IPS-20b (cell line): ENCODE data around the gene INSM1.

Experiments
- H3K27ac ChIP-seq: one replicate; pipeline ENCODE4 v1.5.1; 2013; ENCODE audit warnings: low read length
- H3K27me3 ChIP-seq: 2 replicates; pipeline ENCODE4 v1.6.1; 2013; ENCODE audit warnings: mild to moderate bottlenecking, low read length, inconsistent platforms; ENCODE audit not compliant: insufficient read depth
- H3K36me3 ChIP-seq: 2 replicates; pipeline ENCODE4 v1.6.1; 2013; ENCODE audit warnings: low read depth, mild to moderate bottlenecking, inconsistent platforms, low read length, moderate library complexity; ENCODE audit not compliant: insufficient read depth
- H3K4me1 ChIP-seq: 2 replicates; pipeline ENCODE4 v1.6.1; 2013; ENCODE audit warnings: mild to moderate bottlenecking, control low read depth, inconsistent platforms, low read length, moderate library complexity; ENCODE audit not compliant: insufficient read depth
- H3K4me3 ChIP-seq: 2 replicates; pipeline ENCODE4 v1.5.1; 2013; ENCODE audit warnings: mild to moderate bottlenecking, low read length, inconsistent platforms
- H3K9ac ChIP-seq: 2 replicates; pipeline ENCODE4 v1.6.1; 2013; ENCODE audit warnings: low read depth, mild to moderate bottlenecking, inconsistent platforms, low read length, moderate library complexity
- H3K9me3 ChIP-seq: 2 replicates; pipeline ENCODE4 v1.6.1; 2013; ENCODE audit warnings: mild to moderate bottlenecking, low read depth, low read length, inconsistent platforms; ENCODE audit not compliant: insufficient read depth

INSM1 gene

DNA sequence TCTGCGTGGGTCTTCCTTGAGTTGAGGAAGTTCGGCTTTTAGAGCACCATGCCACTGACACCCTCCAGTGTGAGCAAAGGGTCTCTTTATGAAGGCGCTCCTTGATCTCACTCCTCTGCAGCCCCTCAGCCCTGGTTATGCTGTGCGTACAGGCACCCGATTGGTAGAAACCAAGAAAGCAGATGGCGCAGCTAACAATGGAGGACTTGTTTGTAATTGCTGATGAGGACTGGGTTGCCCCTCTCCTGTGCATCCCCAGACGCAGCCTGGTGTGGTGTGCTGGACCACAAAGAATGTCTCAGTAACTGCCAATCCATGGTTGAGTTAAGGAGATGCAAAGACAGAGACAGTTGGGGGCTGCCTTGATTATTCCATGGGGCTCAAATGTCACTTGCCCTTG is 30.2 kb downstream of the INSM1 start:
- Histone ChIP-seq H3K27ac (no peak overlapping the region), H3K4me3 (no peak overlapping the region), H3K9me3 (no peaks in the 10 kb centered on the region), H3K36me3 (no peaks in the 10 kb centered on the region), H3K9ac (no peak overlapping the region), H3K4me1 (no peaks in the 10 kb centered on the region; the same call in 1 of the 2 replicates), H3K27me3 (peaks cover 9% of the 10 kb centered on the region)

DNA sequence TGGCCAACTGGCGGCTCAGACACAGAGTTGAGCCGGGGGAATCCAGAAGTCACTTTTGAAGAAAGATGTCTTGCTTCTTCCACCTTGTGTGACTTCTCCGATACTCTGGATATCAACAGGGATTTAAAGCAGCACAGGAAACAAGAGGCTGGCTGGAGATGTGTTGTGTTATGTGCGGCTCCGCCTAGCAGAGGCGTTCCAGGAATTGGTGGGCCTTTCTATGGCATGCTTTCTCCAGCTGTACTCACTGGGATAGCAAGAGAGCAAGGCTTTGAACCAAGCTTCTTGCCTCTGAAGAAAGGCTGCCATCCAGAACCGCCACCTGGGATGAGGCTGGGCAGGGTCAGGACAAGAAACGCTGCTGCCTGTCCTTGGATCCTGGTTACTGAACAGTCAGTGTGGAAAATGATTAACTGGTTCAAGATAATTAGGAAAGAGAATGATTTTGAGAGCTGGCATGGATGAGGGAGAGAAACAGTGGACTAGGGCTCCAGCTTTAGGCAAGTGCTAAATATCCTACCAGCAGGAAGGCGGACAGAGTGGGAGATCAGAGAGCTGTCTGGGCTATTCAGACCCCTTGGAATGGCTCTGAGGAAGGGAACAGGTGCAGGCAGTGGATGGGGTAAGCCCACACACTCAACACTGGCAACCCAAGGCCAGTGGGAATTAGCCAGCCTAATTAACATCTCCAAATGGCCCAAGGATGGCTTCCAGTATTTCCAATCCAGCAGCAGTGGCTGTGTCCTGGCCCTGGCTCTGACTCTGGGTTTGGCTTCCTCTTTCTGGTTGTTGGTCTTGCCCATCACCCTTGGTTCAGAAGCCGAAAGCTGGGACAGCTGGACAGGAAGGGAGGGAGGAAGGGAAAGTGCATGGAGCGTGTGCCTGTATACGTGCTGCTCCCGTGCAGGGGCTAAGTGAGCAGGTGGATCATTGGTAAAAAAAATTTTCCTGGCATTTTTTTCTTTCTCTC is 31.9 kb downstream of the INSM1 start:
- Histone ChIP-seq H3K4me3 (no peak overlapping the region), H3K36me3 (no peaks in the 10 kb centered on the region)

DNA sequence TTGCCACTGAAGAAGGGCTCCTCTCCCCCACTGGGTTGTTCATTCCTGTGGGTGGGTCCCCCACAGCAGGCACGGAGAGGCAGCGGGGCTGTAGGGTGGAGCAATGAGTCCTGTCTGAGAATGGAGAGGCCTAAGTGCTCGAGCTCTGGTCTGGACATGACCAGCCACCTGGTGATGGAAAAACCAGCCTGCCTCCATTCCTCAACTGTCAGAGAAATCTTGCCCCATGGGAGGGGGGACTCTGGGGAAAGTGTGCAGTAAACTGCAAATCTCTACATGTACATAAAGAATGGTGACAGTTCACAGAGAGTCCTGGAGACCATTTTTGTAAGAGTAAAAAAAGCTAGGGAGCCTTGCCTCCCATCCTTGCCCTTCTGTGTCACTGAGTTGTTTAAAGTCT is 34.1 kb downstream of the INSM1 start:
- Histone ChIP-seq H3K9ac (no peak overlapping the region), H3K4me3 (no peak overlapping the region), H3K27ac (no peak overlapping the region)

More for the DNA sequence above, 31.9 kb downstream of the INSM1 start:
- H3K4me1 ChIP-seq = no peaks in the 10 kb centered on the region; the same call in 1 of the 2 replicates
- no peaks in the 10 kb centered on the region for H3K9me3 ChIP-seq
- H3K9ac ChIP-seq = no peak overlapping the region
- H3K27me3 ChIP-seq = peaks cover 9% of the 10 kb centered on the region
- H3K27ac ChIP-seq = no peak overlapping the region

DNA sequence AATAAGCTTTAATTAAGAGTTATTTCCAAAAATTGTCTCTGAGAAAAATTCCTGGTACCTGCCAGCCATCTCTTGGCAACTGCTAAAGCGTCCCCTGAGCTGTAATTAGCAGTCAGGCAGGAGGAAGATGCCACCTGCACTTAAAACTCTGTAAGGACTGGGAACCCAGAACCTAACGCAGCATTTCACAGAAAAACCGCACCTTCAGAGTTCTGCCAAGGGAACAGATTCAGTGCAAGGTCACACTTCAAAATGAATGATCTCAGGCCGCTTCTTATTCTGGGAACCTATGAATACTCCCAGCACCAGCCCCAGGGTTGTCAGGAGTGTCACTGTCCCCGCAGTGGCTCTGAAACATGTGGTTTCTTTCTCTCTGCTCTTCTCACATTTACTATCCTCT is 36.7 kb downstream of the INSM1 start:
- peaks cover 4% of the 10 kb centered on the region; the same call in 1 of the 2 replicates for H3K27me3 ChIP-seq
- H3K36me3 ChIP-seq = no peaks in the 10 kb centered on the region
- H3K9me3 ChIP-seq = no peaks in the 10 kb centered on the region
- H3K4me1 ChIP-seq = peaks cover 6% of the 10 kb centered on the region
- H3K27ac ChIP-seq = no peak overlapping the region
- no peak overlapping the region for H3K9ac ChIP-seq
- H3K4me3 ChIP-seq = no peak overlapping the region

More for the DNA sequence above, 34.1 kb downstream of the INSM1 start:
- Histone ChIP-seq H3K27me3 (peaks cover 6% of the 10 kb centered on the region), H3K4me1 (no peaks in the 10 kb centered on the region), H3K9me3 (no peaks in the 10 kb centered on the region), H3K36me3 (no peaks in the 10 kb centered on the region)

DNA sequence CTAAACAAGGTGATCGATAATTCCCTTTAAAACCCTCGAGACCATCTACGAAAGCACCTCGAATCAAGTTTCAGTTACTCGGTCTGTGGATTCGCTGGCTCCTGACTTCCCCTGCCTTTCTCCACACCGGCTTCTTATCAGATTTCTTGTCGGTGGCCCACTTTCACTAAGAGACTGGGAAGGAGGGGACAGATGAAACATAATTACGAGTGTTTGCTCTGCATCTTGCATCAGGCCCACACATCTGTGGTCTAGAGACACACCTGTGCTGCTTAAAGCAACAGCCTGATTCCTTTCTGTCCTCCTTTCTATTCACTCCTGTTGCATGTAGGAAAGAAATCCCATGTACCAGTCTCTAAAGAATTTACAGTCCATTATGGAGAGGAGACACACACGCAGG is 37.7 kb downstream of the INSM1 start:
- Histone ChIP-seq H3K4me1 (peaks cover 6% of the 10 kb centered on the region), H3K9me3 (no peaks in the 10 kb centered on the region), H3K9ac (no peak overlapping the region), H3K4me3 (no peak overlapping the region), H3K27ac (no peak overlapping the region), H3K27me3 (peaks cover 10% of the 10 kb centered on the region; the same call in 1 of the 2 replicates), H3K36me3 (no peaks in the 10 kb centered on the region)

DNA sequence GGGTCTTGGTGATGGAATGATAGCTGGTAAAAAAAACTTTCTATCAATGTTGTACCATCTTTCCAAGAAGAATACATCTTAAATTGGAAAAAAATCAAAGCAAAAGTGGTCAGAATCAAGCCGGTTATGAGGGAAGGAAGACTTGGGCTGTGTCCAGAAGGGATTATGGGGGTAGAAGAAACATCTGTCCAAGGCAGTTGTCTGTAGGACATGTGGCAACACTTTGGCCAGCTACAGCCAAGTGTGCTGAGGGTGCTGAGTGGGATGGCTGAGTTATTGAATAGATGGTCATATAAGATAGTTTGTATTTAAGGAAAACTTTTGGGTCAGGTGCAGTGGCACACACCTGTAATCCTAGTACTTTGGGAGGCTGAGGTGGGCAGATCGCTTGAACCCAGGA is 38.4 kb downstream of the INSM1 start:
- Histone ChIP-seq H3K9me3 (no peaks in the 10 kb centered on the region), H3K27ac (no peak overlapping the region), H3K36me3 (no peaks in the 10 kb centered on the region), H3K4me3 (no peak overlapping the region), H3K27me3 (peaks cover 16% of the 10 kb centered on the region; the same call in 1 of the 2 replicates), H3K9ac (no peak overlapping the region), H3K4me1 (peaks cover 13% of the 10 kb centered on the region)

DNA sequence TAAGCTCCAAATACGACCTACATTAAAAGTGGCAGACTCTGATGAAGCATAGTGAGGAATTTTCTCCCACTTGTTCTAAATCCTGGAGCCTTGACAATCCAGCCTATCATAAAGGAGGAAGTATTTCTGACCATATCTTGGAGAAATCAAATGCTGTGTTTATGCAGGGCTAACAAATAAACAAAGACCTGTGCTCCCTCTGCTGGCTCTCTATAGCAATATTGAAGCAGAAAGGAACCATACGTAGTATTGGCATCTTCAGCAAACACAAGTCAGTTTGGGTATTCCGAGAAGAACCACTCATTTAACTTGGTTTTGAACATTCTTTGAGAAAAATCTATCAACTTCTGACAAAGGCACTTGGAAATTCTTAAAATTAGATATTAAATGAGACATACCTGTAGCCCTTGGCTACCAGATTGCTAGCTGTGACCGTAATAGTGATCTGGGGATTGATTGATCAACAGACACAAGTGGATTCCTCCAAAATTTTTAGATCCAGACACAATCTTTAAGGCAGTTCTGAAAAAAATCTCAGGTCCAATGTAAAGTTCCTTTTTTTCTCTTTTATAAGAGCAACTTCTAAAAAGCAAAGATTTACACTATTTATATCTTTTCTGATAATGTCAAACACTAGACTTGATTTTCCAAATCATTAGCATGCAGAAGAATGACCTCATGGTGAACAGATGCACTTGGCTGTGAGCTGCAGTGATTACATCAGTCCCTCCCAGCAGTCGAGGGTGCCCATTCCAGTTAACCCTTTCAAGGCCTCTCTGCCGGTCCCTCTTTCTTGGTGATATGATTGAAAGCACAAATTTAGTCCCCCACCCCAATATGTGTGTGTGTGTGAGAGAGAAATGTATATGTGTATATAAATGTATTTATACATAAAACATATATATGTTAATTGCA is 40.2 kb downstream of the INSM1 start:
- Histone ChIP-seq H3K27me3 (peaks cover 35% of the 10 kb centered on the region), H3K9ac (no peak overlapping the region)

DNA sequence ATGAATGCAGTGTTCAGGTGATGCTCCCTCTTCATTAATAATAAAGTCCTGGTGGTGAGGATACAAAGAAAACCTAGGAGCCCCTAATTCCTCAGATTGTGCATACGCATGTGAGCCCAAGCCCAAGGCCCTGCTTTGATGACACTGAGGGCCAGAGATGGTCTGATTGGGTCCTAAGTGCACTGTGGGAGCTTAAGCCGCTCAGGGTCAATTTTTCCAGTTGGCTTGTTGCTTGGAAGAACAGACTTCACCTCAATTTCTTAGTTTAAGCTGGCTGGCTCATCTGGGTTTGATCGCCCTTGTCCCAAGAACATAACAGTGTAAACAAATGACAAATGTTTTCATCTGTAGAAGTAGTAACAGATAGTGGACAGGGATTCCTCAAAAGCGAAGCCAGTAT is 41.4 kb downstream of the INSM1 start:
- H3K27me3 ChIP-seq = peaks cover 40% of the 10 kb centered on the region
- peaks cover 33% of the 10 kb centered on the region for H3K4me1 ChIP-seq
- H3K9ac ChIP-seq = no peak overlapping the region
- H3K9me3 ChIP-seq = no peaks in the 10 kb centered on the region
- no peak overlapping the region for H3K27ac ChIP-seq
- no peaks in the 10 kb centered on the region for H3K36me3 ChIP-seq
- no peak overlapping the region for H3K4me3 ChIP-seq

More for the DNA sequence above, 40.2 kb downstream of the INSM1 start:
- Histone ChIP-seq H3K4me3 (no peak overlapping the region), H3K9me3 (no peaks in the 10 kb centered on the region), H3K27ac (no peak overlapping the region), H3K4me1 (peaks cover 31% of the 10 kb centered on the region), H3K36me3 (no peaks in the 10 kb centered on the region)

DNA sequence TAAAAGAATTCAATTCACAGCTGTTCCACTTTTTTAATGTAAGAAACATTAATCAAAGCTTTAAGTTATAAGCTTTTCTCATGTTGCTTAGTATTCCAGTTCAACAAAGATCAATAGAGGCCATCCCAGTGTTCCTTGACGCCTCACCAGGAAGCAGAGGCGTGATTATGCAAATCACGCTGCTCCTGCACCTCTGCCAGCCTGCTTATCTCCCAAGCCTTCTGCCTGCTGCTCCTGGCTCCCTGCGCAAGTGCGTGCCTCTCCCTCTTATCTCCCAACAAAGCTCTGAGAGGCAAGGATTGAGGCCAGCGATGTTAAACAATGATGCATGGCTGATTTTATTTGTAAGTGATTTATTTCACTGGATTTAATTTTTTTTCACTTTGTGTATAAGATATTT is 42.8 kb downstream of the INSM1 start:
- no peak overlapping the region for H3K9ac ChIP-seq
- no peaks in the 10 kb centered on the region for H3K36me3 ChIP-seq
- peaks cover 33% of the 10 kb centered on the region for H3K4me1 ChIP-seq
- H3K27me3 ChIP-seq = peaks cover 46% of the 10 kb centered on the region
- no peaks in the 10 kb centered on the region for H3K9me3 ChIP-seq
- no peak overlapping the region for H3K4me3 ChIP-seq
- H3K27ac ChIP-seq = no peak overlapping the region

DNA sequence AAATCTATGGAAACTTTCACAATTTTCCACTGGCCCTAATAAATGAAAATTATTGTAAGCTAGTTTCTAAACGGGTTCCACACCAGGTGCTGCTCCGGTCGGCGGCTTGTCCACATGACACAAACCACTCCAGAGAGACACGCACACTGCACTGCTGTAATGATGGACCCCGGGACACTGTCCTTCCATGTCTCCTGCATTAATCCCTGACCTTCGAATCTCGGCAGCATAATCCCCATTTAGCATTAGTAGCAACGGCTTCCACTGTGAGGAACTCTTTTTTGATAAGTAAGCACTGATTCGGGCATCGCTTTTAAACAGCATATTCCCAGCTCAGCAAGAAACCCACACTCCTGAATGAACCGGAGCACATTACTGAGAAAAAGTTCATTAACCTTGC is 43.5 kb downstream of the INSM1 start:
- Histone ChIP-seq H3K4me3 (no peak overlapping the region), H3K27me3 (peaks cover 53% of the 10 kb centered on the region), H3K9me3 (no peaks in the 10 kb centered on the region), H3K4me1 (peaks cover 33% of the 10 kb centered on the region), H3K27ac (no peak overlapping the region), H3K36me3 (no peaks in the 10 kb centered on the region), H3K9ac (no peak overlapping the region)

DNA sequence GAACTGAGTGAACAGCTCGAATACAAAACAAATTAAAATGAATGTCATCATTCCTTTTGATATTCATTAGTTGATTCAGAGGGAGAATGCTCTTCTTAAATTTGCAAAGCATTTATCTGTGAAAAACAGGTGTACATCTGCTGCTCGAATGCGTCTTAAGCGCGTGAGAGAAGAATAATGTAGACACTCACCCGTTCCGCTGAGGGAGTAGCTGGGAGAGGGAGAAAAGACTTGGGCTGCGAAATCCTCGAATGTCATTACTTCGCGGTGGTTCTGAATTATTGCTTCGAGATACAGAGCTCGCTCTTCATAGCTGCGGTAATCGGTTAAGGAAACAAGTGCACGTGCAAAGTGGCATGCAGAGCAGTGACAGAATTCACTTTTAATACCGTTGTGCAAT is 43.9 kb downstream of the INSM1 start:
- Histone ChIP-seq H3K9ac (no peak overlapping the region), H3K27ac (no peak overlapping the region), H3K9me3 (no peaks in the 10 kb centered on the region), H3K36me3 (no peaks in the 10 kb centered on the region), H3K4me3 (no peak overlapping the region), H3K27me3 (peaks cover 54% of the 10 kb centered on the region), H3K4me1 (peaks cover 33% of the 10 kb centered on the region)
